Stimulated activated CD4-positive, alpha-beta T cell treated with anti-CD3 and anti-CD28 coated beads, TNF-alpha, amount 100 ng/mL, for 4 hours (primary cell): ENCODE results near the gene ARL6IP1.
"Not testable (repeated sequence)": the region's sequence is repeated elsewhere in the genome, so short reads cannot be mapped to it uniquely, and the experiment has no call there.

Experiments
- DNase-seq, 3 experiments: peaks; one replicate each; pipeline ENCODE4 v3.0.0-alpha.2; 2020; ENCODE audit warnings: low read depth in 3 of 3

ARL6IP1 gene

DNA sequence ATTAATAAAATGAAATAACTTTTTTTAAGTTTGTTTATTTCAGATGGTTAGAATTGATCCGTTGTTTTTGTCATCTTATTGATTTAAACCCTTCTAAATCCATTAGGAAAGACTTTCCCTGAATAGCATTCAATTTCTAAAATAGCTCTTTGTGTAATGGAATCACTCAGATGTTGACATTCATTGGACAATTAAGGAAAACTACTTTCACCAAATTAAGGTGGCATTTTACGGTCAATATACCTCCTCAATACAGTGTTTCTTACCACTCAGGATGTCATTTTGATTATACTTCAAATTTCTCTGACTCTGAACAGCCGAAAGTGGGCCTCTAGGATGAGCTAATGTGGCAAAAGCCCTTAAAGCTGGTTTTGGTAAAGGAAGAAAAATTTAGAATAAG lies 1.8 kb downstream of the ARL6IP1 start:
- no peak for DNase-seq

GRCh38 chr16:18797746-18798145 lies 3.6 kb downstream of the ARL6IP1 start:
- DNase-seq: no peak

GRCh38 chr16:18796377-18796776 lies 5.0 kb downstream of the ARL6IP1 start:
- no peak for DNase-seq

DNA sequence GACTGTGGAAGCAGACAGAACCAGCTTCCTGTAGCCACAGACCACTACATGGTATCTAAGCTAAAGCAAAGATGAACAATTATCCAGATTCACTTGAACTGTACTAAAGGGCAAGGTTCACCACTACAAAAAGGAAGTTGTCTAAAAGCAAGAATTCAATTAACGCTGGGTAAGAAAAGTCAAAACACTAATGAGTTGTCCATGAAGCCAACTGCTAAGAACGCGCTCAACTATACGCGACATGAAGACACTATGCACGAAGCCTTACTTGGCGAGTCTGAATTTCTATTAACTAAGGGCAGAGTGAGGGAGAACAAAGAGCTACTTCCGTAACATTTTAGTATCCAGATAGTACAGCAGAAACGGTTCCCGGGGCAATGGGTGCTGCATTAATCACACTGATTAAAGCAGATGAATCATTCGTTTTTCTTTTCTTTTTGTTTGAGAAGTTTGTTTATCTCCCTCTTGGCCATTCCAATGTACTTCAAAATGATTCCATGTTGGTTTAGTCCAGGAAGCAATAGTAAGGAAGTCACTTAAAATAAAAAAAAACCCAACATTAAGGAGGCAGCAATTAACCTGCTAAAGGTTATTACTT lies 8.4 kb downstream of the ARL6IP1 start:
- no peak for DNase-seq

GRCh38 chr16:18789850-18790706 lies 11.3 kb downstream of the ARL6IP1 start, which contains the start of gene RPS15A:
Gene RPS15A (minus strand): TSS chr16:18790334. CDS start chr16:18789113, 1,221 bp downstream.
- DNase-seq: peak; percentile 70 to 90 (median 84)

DNA sequence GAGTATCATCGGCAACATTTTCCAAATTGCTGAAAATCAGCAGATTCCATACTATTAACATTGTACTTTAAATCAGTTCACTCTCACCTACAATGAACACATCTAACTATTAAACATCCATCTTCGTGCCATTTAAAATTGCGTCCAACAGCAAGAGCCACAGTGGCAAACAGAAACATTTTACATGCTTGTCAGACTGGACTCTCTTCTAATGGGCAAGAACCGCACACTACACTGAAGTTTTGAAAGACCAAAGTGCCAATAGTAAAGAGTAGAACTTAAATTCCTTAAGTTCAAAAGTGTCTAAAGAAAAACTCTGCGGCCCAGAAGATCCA lies 11.9 kb downstream of the ARL6IP1 start:
- DNase-seq: no peak

GRCh38 chr16:18788828-18789514 lies 12.4 kb downstream of the ARL6IP1 start:
- DNase-seq: no peak

- DNase-seq: no peak
Measured at GRCh38 chr16:18784917-18785623, 16.3 kb downstream of the ARL6IP1 start.

GRCh38 chr16:18783430-18784341 lies 17.7 kb downstream of the ARL6IP1 start:
- no peak for DNase-seq

GRCh38 chr16:18782697-18783429 lies 18.5 kb downstream of the ARL6IP1 start:
- no peak for DNase-seq

GRCh38 chr16:18781232-18781631 lies 20.1 kb downstream of the ARL6IP1 start:
- DNase-seq: not testable (repeated sequence)

DNA sequence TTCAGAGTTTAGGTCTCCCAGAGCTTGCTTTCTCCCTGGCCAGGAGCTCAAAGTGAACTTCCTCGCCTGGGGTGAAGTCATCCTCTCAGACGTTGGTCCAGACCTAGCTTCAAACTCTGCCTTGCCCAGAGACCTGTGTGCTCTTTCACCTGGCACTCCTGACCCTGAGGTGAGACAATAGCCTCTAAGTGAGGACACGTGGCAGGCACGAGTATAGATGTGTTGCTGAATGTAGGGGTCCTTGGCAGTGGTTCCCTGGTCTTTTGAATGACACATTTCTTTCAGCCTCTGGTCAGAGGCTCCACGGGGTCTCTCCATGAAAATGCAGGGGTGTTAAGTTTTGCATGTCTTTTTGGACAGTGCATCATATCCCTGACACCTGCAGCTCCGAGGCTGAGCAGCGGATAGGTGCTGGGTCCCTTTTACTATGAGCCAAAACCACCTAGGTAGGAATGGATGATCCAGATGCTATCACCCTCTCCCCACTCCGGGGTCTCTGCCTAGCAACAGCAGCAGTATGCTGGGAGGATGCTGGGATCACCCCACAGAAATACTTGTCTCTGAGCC lies 20.8 kb downstream of the ARL6IP1 start:
- not testable (repeated sequence) for DNase-seq

DNA sequence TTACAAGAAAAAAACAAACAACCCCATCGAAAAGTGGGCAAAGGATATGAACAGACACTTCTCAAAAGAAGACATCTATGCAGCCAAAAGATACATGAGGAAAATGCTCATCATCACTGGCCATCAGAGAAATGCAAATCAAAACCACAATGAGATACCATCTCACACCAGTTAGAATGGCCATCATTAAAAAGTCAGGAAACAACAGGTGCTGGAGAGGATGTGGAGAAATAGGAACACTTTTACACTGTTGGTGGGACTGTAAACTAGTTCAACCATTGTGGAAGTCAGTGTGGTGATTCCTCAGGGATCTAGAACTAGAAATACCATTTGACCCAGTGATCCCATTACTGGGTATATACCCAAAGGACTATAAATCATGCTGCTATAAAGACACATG lies 23.7 kb downstream of the ARL6IP1 start:
- not testable (repeated sequence) for DNase-seq

DNA sequence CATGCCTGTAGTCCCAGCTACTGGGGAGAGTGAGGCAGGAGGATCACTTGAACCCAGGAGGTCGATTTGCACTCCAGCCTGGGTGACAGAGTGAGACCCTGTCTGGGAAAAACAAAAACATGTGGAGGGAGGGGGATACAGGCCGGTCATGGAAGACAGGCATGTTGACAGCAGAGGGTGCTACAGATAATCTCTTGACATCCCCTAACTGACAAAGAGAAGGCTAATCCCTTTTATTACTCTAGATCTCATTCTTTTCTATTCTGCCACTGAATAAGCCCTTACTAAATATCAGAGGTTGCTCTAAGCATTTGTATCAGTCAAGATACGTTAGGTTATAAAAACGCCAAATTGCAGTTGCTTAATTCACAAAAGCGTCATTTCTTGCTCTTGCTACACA lies 25.0 kb downstream of the ARL6IP1 start:
- DNase-seq: not testable (repeated sequence)

DNA sequence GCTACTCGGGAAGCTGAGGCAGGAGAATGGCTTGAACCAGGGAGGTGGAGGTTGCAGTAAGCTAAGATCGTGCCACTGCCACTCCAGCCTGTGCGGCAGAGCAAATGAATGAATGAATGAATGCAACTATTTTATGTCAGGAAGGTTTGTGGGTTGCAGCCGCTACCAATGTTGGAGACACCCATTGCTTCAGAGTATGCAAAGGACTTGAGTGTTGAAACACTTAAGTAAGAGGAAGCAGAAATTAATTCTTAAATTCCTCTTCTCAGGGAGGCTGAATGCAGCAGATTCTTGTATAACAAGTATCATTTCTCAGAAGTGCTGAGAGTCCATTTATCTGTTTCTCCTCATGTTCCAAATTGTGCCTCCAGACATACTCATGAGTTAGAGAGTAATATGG lies 26.7 kb downstream of the ARL6IP1 start:
- not testable (repeated sequence) for DNase-seq

GRCh38 chr16:18772171-18772570 lies 29.2 kb downstream of the ARL6IP1 start:
- DNase-seq: not testable (repeated sequence)

DNA sequence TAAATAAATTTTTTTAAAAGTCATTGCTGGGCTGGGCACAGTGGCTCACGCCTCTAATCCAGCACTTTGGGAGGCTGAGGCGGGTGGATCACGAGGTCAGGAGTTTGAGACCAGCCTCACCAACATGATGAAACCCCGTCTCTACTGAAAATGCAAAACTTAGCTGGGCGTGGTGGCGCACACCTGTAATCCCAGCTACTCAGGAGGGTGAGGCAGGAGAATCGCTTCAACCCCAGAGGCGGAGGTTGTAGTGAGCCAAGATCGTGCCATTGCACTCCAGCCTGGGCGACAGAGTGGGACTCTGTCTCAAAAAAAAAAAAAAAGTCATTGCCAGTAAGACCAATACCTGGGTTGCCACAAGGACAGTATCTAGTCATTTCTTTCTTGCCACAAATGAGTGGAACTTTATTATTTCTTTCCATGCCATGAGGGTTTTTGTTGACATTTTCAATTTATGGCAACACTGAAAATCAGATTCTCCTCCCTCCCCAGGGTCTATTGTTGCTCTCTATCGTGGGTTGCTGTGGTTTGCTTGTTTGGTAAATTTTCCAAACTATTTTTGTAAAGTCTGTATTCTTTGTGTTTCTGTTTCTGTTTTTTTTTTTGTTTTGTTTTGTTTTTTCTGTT lies 30.9 kb downstream of the ARL6IP1 start:
- not testable (repeated sequence) for DNase-seq

DNA sequence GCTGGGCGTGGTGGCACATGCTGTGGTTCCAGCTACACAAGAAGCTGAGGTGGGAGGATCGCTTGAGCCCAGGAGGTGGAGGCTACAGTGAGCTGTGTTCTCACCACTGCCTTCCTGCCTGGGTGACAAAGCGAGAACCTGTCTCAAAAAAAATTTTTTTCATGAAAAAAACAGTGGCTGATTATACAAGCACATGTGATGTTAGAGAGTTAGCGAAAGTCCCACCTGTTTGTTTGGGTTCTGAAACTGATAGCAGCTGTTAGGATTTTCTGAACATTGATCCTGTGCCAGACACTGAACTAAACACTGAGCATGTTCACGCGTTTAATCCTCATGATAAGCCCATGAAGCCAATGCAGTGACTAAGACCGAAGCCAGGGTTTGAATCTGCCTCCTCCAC lies 34.1 kb downstream of the ARL6IP1 start:
- not testable (repeated sequence) for DNase-seq

GRCh38 chr16:18762713-18763112 lies 38.6 kb downstream of the ARL6IP1 start:
- not testable (repeated sequence) for DNase-seq
